Measurements from ENCODE around the gene ABHD5. TPM values are rescaled to one million over a fixed set of nuclear protein-coding genes. Genes with fewer than 3 reads are reported as not detected.
"Not testable (repeated sequence)": the region's sequence is repeated elsewhere in the genome, so short reads cannot be mapped to it uniquely, and the experiment has no call there.

The ABHD5 gene
- total and polyA plus RNA-seq, 2 of the 13 experiments (the other 11 are each of a cell fraction or from before 2014, with no cell fraction given): 4.5 to 13.3 TPM

DNA sequence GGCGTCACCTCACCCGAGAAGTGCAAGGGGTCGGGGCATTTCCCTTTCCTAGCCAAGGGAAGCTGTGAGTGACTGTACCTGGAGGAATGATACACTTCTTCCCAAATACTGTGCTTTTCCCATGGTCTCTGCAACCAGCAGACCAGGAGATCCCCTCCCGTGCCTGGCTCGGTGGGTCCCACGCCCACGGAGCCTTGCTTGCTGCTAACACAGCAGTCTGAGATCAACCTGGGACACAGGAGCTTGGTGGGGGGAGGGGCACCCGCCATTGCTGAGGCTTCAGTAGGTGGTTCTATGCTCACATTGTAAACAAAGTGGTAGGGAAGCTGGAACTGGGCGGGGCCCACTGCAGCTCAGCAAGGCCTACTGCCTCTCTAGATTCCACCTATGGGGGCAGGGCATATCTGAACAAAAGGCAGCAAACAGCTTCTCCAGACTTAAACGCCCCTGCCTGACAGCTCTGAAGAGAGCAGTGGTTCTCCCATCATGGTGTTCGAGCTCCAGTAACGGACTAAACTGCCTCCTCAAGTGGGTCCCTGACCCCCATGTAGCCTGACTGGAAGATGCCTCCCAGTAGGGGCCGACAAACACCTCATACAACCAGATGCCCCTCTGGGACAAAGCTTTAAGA is 31.4 kb upstream of the ABHD5 start (continued):
- TF ChIP-seq ZBTB26 (CRISPR knock-in tag; IDR thresholded peaks at IDR 0.05; ENCODE audit: borderline replicate concordance) (peak; percentile 88), ZFX (CRISPR knock-in tag; IDR thresholded peaks at IDR 0.05; ENCODE audit: low read depth) (peak; percentile 28; the same call in 1 of the 2 replicates), FOXA3 (CRISPR knock-in tag; IDR thresholded peaks at IDR 0.05) (peak; percentile 17; the same call in 1 of the 2 replicates), NFE2L2 (IDR thresholded peaks at IDR 0.05; ENCODE audit: low read length) (no peak), ZNF281 (CRISPR knock-in tag; IDR thresholded peaks at IDR 0.05; ENCODE audit: borderline replicate concordance) (peak; percentile 82), SALL1 (CRISPR knock-in tag; IDR thresholded peaks at IDR 0.05) (peak; percentile 14; the same call in 1 of the 2 replicates)

DNA sequence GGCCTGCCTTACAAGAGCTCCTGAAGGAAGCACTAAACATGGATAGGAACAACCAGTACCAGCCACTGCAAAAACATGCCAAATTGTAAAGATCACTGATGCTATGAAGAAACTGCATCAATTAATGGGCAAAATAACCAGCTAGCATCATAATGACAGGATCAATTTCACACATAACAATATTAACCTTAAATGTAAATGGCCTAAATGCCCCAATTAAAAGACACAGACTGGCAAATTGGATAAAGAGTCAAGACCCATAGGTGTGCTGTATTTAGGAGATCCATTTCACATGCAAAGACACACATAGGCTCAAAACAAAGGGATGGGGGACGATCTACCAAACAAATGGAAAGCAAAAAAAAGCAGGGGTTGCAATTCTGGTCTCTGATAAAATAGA is 29.4 kb upstream of the ABHD5 start:
- H3K4me2 ChIP-seq (ENCODE audit: low read depth, low read length); H3K9ac ChIP-seq (ENCODE audit: insufficient read depth, low read depth, low read length); H3K27me3 ChIP-seq (ENCODE audit: control insufficient read depth in 1 of 2, insufficient read depth in 2 of 2, low read length in 2 of 2); ATAC-seq; FAIRE-seq; intact Hi-C loops (cut with micrococcal nuclease; ENCODE audit: unreplicated experiment); in situ Hi-C loops (cut with HindIII; ENCODE audit: extremely low pct_ligation_motif_present, low pct_unique_long_range_greater_than_20kb); H3K4me1 ChIP-seq (ENCODE audit: insufficient read depth, low read length); H4K20me1 ChIP-seq (ENCODE audit: insufficient read depth, low read length); H3K27ac ChIP-seq (ENCODE audit: extremely low read length, insufficient read depth, low read length); CTCF ChIA-PET (ENCODE audit: low intra/inter-chr PET ratio, low total read pairs); H2AFZ ChIP-seq (ENCODE audit: low read length); H3K9me3 ChIP-seq (ENCODE audit: low read length); BruUV-seq (replicated peaks); H3K4me3 ChIP-seq (replicated peaks in 1 of 3; ENCODE audit: insufficient read depth in 1 of 3, low read depth in 2 of 3, low read length in 3 of 3); H3K79me2 ChIP-seq (ENCODE audit: insufficient read depth, low read length); DNase-seq (ENCODE audit: low spot score); H3K36me3 ChIP-seq (replicated peaks in 1 of 2; ENCODE audit: control insufficient read depth in 1 of 2, insufficient read depth in 2 of 2, low read length in 2 of 2); POLR2A ChIA-PET: not testable (repeated sequence)
- WGBS (ENCODE audit: low lambda C conversion rate): 0% methylated on average over 1 of the region's 1 CpG

DNA sequence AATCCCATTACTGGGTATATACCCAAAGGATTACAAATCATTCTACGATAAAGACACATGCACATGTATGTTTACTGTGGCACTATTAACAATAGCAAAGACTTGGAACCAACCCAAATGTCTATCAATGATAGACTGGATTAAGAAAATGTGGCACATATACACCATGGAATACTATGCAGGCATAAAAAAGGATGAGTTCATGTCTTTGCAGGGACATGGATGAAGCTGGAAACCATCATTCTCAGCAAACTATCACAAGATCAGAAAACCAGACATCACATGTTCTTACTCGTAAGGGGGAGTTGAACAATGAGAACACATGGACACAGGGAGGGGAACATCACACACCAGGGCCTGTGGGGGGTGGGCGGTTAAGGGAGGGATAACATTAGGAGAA is 25.7 kb upstream of the ABHD5 start:
- WGBS (ENCODE audit: low lambda C conversion rate): 66% methylated on average over 3 of the region's 3 CpGs
- H3K27me3 ChIP-seq (ENCODE audit: control insufficient read depth in 1 of 2, insufficient read depth in 2 of 2, low read length in 2 of 2); in situ Hi-C loops (cut with HindIII; ENCODE audit: extremely low pct_ligation_motif_present, low pct_unique_long_range_greater_than_20kb); H3K27ac ChIP-seq (ENCODE audit: extremely low read length, insufficient read depth, low read length); H3K79me2 ChIP-seq (ENCODE audit: insufficient read depth, low read length); ATAC-seq; H3K36me3 ChIP-seq (replicated peaks in 1 of 2; ENCODE audit: control insufficient read depth in 1 of 2, insufficient read depth in 2 of 2, low read length in 2 of 2); BruUV-seq (replicated peaks); POLR2A ChIA-PET; H3K9ac ChIP-seq (ENCODE audit: insufficient read depth, low read depth, low read length); FAIRE-seq; H4K20me1 ChIP-seq (ENCODE audit: insufficient read depth, low read length); H3K4me2 ChIP-seq (ENCODE audit: low read depth, low read length); H3K9me3 ChIP-seq (ENCODE audit: low read length); H3K4me3 ChIP-seq (replicated peaks in 1 of 3; ENCODE audit: insufficient read depth in 1 of 3, low read depth in 2 of 3, low read length in 3 of 3); DNase-seq (ENCODE audit: low spot score); intact Hi-C loops (cut with micrococcal nuclease; ENCODE audit: unreplicated experiment); H2AFZ ChIP-seq (ENCODE audit: low read length); CTCF ChIA-PET (ENCODE audit: low intra/inter-chr PET ratio, low total read pairs); H3K4me1 ChIP-seq (ENCODE audit: insufficient read depth, low read length): not testable (repeated sequence)

Data from HepG2 (cell line).